NCI-H2107 treated with DMSO at 0.1 percent for 48 hours (cell line): ENCODE results near the gene FOXL1.
"Not testable (repeated sequence)": the region's sequence is repeated elsewhere in the genome, so short reads cannot be mapped to it uniquely, and the experiment has no call there.

Source experiments
- DNase-seq: peaks from one replicate; lab custom pipeline; 2025; ENCODE audit not compliant: unreplicated experiment; lab: John Stamatoyannopoulos, UW

The FOXL1 gene

GRCh38 chr16:86580791-86581170 lies 2.4 kb downstream of the FOXL1 start:
- no peak for DNase-seq

- DNase-seq: no peak
These were observed 3.1 kb downstream of the FOXL1 start for GRCh38 chr16:86581458-86581857.

GRCh38 chr16:86584071-86584685 lies 5.8 kb downstream of the FOXL1 start:
- no peak for DNase-seq

- DNase-seq: no peak
These were observed 6.7 kb downstream of the FOXL1 start for GRCh38 chr16:86584726-86585721.

- DNase-seq: no peak
These were observed 7.7 kb downstream of the FOXL1 start for GRCh38 chr16:86585821-86586611.

GRCh38 chr16:86587487-86587886 lies 9.1 kb downstream of the FOXL1 start:
- no peak for DNase-seq

GRCh38 chr16:86587955-86588354 lies 9.6 kb downstream of the FOXL1 start:
- not testable (repeated sequence) for DNase-seq

GRCh38 chr16:86590501-86591144 lies 12.3 kb downstream of the FOXL1 start:
- no peak for DNase-seq

GRCh38 chr16:86591270-86591669 lies 12.9 kb downstream of the FOXL1 start:
- no peak for DNase-seq

GRCh38 chr16:86593913-86594620 lies 15.7 kb downstream of the FOXL1 start:
- no peak for DNase-seq

- DNase-seq: no peak
These were observed 16.4 kb downstream of the FOXL1 start for GRCh38 chr16:86594721-86595120.

GRCh38 chr16:86595983-86596605 lies 17.7 kb downstream of the FOXL1 start:
- no peak for DNase-seq

GRCh38 chr16:86597126-86597879 lies 19.0 kb downstream of the FOXL1 start:
- DNase-seq: no peak

- DNase-seq: no peak
These were observed 19.7 kb downstream of the FOXL1 start for GRCh38 chr16:86597880-86598606.

GRCh38 chr16:86598607-86599565 lies 20.5 kb downstream of the FOXL1 start:
- DNase-seq: no peak

GRCh38 chr16:86601356-86601755 lies 23.0 kb downstream of the FOXL1 start:
- no peak for DNase-seq

GRCh38 chr16:86602521-86602920 lies 24.2 kb downstream of the FOXL1 start:
- DNase-seq: no peak
